Chondrocyte (in vitro differentiated cells): ENCODE results near the gene DIS3L2. TPM values are rescaled to one million over a fixed set of nuclear protein-coding genes. Genes with fewer than 3 reads are reported as not detected.

ENCODE experiments used
- DNase-seq: peaks from one replicate; pipeline ENCODE4 v3.0.0; 2021; ENCODE audit warnings: mixed read lengths, low spot score
- H3K27ac Mint-ChIP-seq: one replicate; pipeline ENCODE4 v1.8.0; 2021; ENCODE audit warnings: mild to moderate bottlenecking, moderate library complexity, mixed read lengths; ENCODE audit not compliant: unreplicated experiment
- H3K27me3 Mint-ChIP-seq: 2 replicates; pipeline ENCODE4 v1.8.0; 2021; ENCODE audit warnings: low read depth, mixed read lengths
- H3K36me3 Mint-ChIP-seq: 2 replicates; pipeline ENCODE4 v1.8.0; 2021; ENCODE audit warnings: low read depth, mixed read lengths
- H3K4me1 Mint-ChIP-seq: 2 replicates; pipeline ENCODE4 v1.8.0; 2021; ENCODE audit warnings: low read depth, mild to moderate bottlenecking, mixed read lengths
- H3K4me3 Mint-ChIP-seq: one replicate; pipeline ENCODE4 v1.8.0; 2021; ENCODE audit warnings: mild to moderate bottlenecking, moderate library complexity, mixed read lengths; ENCODE audit not compliant: unreplicated experiment
- H3K9me3 Mint-ChIP-seq: 2 replicates; pipeline ENCODE4 v1.8.0; 2021; ENCODE audit warnings: low read depth, mixed read lengths
- total RNA-seq: library from RNA; stranded (reverse); gene quantifications from 3 replicates; pipeline ENCODE4 v1.2.1, GENCODE V29; 2021
- TF ChIP-seq, protein P1 (sequence below): fragments of 200-600 bp; sonication (generic); IDR thresholded peaks from 2 replicates; pipeline ENCODE4 v1.5.0; 2021; ENCODE audit warnings: antibody characterized with exemption, mild to moderate bottlenecking, moderate library complexity

Gene DIS3L2
- total RNA-seq, 1 donor from 2014 or later = 17.5 TPM

GRCh38 chr2:232276084-232276732 is 314.7 kb downstream of the DIS3L2 start:
- Mint-ChIP-seq H3K27me3 (no peaks in the 10 kb centered on the region), H3K36me3 (peaks cover 18% of the 10 kb centered on the region), H3K4me3 (no peak overlapping the region), H3K27ac (no peak overlapping the region), H3K9me3 (peaks cover 7% of the 10 kb centered on the region), H3K4me1 (no peaks in the 10 kb centered on the region)
- DNase-seq = no peak
- TF ChIP-seq, protein P1, sequence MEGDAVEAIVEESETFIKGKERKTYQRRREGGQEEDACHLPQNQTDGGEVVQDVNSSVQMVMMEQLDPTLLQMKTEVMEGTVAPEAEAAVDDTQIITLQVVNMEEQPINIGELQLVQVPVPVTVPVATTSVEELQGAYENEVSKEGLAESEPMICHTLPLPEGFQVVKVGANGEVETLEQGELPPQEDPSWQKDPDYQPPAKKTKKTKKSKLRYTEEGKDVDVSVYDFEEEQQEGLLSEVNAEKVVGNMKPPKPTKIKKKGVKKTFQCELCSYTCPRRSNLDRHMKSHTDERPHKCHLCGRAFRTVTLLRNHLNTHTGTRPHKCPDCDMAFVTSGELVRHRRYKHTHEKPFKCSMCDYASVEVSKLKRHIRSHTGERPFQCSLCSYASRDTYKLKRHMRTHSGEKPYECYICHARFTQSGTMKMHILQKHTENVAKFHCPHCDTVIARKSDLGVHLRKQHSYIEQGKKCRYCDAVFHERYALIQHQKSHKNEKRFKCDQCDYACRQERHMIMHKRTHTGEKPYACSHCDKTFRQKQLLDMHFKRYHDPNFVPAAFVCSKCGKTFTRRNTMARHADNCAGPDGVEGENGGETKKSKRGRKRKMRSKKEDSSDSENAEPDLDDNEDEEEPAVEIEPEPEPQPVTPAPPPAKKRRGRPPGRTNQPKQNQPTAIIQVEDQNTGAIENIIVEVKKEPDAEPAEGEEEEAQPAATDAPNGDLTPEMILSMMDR = no peak

- Mint-ChIP-seq H3K4me1 (no peaks in the 10 kb centered on the region), H3K27ac (no peak overlapping the region), H3K9me3 (peaks cover 7% of the 10 kb centered on the region), H3K27me3 (no peaks in the 10 kb centered on the region), H3K4me3 (no peak overlapping the region), H3K36me3 (peaks cover 21% of the 10 kb centered on the region)
- TF ChIP-seq, protein P1 = no peak
- no peak for DNase-seq
These were observed 315.3 kb downstream of the DIS3L2 start for GRCh38 chr2:232276733-232277313.

GRCh38 chr2:232278534-232278933 is 317.0 kb downstream of the DIS3L2 start:
- Mint-ChIP-seq H3K9me3 (peaks cover 7% of the 10 kb centered on the region), H3K27me3 (no peaks in the 10 kb centered on the region), H3K27ac (no peak overlapping the region), H3K36me3 (peaks cover 21% of the 10 kb centered on the region), H3K4me1 (no peaks in the 10 kb centered on the region), H3K4me3 (no peak overlapping the region)
- no peak for DNase-seq
- TF ChIP-seq, protein P1 = no peak

DNA sequence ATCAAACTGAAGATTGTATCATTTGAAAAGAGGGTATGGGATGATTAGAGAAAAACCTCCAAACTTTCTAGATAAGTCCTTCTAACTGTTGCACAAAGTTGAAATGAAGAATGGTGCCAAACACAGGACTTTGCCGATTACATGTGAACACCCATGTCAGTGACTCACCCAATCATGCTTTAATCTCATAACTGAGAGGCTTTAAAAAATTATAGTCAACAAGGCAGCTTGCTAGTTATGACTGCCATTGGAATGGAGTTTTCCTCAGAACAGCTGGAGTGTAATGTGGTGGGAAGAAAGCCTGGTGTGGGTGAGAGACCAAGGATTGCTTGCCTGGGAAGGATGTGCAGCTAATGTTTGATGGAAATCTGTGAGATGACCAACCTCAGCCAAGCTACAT is 318.8 kb downstream of the DIS3L2 start:
- DNase-seq = no peak
- TF ChIP-seq, protein P1 = no peak
- Mint-ChIP-seq H3K36me3 (peaks cover 17% of the 10 kb centered on the region), H3K27me3 (no peaks in the 10 kb centered on the region), H3K4me3 (no peak overlapping the region), H3K27ac (no peak overlapping the region), H3K4me1 (no peaks in the 10 kb centered on the region), H3K9me3 (peaks cover 7% of the 10 kb centered on the region)

DNA sequence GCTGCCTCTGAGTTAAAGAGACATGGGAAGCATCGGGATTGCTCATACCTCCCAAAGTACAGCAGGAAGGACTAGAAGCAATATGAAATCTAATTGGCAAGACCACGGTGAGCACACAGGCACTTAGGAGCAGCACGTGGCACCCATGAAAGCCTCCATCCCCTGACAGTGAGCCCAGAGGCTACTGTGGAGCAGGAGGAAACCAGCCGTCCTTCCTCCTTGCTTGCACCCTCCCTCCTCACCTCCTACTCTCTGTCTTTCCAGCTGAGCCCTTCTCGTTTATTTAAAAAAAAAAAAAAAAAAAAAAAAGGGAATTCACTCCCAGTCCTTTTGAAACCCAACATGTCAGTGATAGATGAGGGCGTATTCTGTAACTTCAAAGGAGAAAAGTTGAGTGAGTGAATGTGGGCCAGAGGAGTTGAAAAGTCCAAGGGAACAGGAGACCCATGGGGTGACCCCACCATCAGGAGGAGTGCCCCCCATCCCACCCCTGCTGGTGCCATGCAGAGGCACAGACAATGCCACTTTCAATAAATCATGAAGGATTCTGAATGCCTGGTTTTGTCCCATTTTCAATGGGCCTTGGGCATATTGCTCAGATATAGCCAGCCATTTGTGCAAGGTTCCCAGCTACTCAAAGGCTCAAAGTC is 320.5 kb downstream of the DIS3L2 start:
- no peaks in the 10 kb centered on the region for H3K27me3 Mint-ChIP-seq
- H3K36me3 Mint-ChIP-seq = peaks cover 17% of the 10 kb centered on the region
- no peak for DNase-seq
- TF ChIP-seq, protein P1 = no peak
- H3K27ac Mint-ChIP-seq = no peak overlapping the region
- peaks cover 7% of the 10 kb centered on the region for H3K9me3 Mint-ChIP-seq
- peaks cover 4% of the 10 kb centered on the region for H3K4me1 Mint-ChIP-seq
- H3K4me3 Mint-ChIP-seq = no peak overlapping the region
